Ovary (tissue), 3 donors: ENCODE measurements around the gene GOLGA1.

Experiments
- EP300 ChIP-seq: sonication (generic); formaldehyde crosslinking; IDR thresholded peaks from one replicate; pipeline ENCODE4 v1.6.1; 2017; ENCODE audit warnings: antibody characterized with exemption
- POLR2A ChIP-seq: fragments of 450-650 bp; IDR thresholded peaks from one replicate; pipeline ENCODE4 v1.6.1; 2017; ENCODE audit warnings: antibody characterized with exemption, mild to moderate bottlenecking, moderate library complexity
- TF ChIP-seq, protein P1 (sequence below), 3 donors: fragments of 450-650 bp in 2 of 3; fragments of 200-600 bp in 1 of 3; IDR thresholded peaks; one replicate each; pipeline versions ENCODE4 v1.5.1 to v1.8.0; 2016 to 2022; ENCODE audit warnings: antibody characterized with exemption in 3 of 3, mild to moderate bottlenecking in 1 of 3
- donor health status: DM: no; HTN: no; CAD: no.

DNA sequence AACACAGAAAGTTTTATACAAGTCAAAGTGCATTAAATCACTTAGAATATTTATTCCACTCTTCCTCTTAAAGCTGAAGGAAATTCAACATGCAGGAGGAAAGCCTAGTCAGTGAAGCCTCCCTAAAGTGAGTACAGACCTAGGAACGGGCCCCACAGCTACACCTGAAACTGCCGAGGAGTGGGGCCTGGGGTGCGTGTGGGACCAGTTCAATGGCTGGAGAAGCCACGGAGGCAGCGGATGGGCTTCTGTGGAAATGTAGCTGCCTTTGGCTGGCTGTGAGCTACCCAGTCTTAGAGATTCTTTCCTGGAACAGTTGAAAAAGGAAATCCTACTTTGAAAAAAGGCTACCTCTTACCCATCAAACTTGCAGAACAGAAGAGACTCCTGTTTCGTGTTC lies 62.4 kb downstream of the GOLGA1 start:
- TF ChIP-seq, protein P1, sequence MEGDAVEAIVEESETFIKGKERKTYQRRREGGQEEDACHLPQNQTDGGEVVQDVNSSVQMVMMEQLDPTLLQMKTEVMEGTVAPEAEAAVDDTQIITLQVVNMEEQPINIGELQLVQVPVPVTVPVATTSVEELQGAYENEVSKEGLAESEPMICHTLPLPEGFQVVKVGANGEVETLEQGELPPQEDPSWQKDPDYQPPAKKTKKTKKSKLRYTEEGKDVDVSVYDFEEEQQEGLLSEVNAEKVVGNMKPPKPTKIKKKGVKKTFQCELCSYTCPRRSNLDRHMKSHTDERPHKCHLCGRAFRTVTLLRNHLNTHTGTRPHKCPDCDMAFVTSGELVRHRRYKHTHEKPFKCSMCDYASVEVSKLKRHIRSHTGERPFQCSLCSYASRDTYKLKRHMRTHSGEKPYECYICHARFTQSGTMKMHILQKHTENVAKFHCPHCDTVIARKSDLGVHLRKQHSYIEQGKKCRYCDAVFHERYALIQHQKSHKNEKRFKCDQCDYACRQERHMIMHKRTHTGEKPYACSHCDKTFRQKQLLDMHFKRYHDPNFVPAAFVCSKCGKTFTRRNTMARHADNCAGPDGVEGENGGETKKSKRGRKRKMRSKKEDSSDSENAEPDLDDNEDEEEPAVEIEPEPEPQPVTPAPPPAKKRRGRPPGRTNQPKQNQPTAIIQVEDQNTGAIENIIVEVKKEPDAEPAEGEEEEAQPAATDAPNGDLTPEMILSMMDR (IDR thresholded peaks at IDR 0.05), result no peak
- no peak for TF ChIP-seq POLR2A
- TF ChIP-seq EP300, result no peak
